GM15510 (cell line): Measurements from ENCODE around the gene SIK2.

Experiments
- POLR2A ChIP-seq: IDR thresholded peaks from 3 replicates; pipeline ENCODE4 v1.6.1; 2011; ENCODE audit warnings: borderline replicate concordance; ENCODE audit not compliant: insufficient read length; ENCODE audit errors: extremely low read depth

Gene SIK2

DNA sequence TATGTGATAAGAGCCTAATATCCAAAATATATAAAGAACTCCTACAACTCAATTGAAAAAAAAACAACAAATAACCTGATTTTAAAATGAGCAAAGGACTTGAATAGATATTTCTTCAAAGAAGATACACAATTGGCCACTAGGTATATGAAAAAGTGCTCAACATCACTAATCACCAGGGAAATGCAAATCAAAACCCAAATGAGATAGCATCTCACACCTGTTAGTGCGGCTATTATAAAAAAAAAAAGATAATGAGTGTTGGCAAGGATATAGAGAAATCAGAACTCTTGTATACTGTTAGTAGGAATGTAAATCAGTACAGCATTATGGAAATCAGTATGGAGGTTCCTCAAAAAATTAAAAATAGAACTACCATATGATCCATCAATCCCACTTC lies 5.9 kb upstream of the SIK2 start:
- TF ChIP-seq POLR2A = no peak

- no peak for TF ChIP-seq POLR2A
Observed at GRCh38 chr11:111598148-111598547, 4.1 kb upstream of the SIK2 start.

DNA sequence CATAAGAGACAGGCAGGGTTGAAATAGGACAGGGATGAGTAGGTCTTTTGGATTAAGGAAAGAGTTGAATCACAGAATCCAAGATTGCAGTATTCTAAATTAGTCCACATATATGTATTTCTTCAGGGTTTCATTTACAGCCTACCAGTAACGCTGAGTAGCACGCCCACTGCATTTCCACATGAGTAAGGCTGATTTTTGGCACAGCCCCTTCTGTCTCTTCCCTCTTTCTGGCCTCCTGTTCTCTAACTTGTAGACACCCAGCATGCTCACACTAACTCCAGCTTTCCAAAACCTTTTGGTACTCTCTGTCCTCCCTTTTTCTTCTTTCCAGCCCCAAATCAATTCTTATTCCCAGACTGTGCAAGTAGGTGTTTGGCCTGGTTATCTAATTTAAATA lies 3.7 kb upstream of the SIK2 start:
- no peak for TF ChIP-seq POLR2A

- no peak for TF ChIP-seq POLR2A
Observed at GRCh38 chr11:111601636-111601978, 642 bp upstream of the SIK2 start.

DNA sequence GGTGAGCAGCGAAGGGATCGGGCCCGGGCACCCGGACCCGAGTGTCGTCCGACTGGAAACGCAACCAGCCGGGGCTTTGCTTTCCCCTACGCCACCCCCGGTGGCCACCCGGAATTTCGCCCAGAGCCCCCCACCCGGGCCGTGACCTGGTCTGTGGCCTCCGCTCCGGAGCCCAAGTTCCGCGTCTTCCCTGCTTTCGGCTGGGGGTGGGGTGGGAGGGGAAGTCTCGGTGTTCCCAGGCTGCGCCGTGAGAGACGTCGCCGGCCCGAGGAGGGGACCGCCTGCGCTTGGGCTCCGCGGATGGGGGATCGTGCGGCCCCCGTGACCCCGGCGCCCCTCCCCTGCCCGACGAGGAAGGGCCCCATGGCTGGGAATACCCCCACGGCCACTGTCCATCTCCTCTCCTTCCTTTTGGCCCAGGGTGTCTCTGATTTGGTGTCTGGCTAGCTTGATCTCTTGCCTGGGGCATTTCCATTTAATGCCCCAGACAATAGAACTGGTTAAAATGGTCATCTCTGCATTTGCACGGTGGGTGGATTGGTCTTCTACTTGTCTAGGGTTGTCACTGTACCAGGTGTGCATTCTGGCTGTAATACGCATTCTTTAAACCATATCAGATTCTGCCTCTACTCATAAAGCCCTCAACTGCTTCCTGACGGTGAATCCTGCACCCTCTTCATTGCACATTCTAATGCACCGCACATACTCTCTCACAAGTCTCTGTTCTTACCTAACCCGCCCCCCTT lies 789 bp downstream of the SIK2 start:
- no peak for TF ChIP-seq POLR2A

DNA sequence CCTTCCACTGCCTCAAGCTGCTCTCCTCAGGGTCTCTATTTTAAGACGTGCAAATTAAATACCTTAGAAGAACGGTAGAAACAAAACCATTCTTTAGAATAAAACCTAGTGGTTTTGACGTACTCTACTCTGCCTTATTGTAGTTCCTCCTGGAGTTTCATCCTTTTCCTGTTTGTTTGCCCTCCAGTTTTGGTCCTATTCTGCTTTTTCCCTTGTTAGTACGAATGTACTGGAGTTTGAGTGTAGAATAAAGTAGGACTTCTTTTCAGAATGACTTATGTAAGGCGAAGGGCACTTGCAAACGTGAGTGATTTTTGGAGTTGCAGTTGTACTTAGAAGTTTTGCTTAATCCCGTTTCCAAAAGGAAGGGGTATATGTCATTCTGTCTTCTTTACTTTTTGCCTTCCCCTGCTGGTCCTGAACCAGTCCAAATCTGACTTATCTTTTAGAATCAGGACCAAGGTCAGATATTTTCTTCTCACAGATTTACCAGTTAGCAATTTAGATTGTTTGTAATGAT lies 1.4 kb downstream of the SIK2 start:
- no peak for TF ChIP-seq POLR2A

- no peak for TF ChIP-seq POLR2A
Observed at GRCh38 chr11:111604392-111605009, 2.3 kb downstream of the SIK2 start.

- TF ChIP-seq POLR2A = no peak
Observed at GRCh38 chr11:111605681-111606080, 3.4 kb downstream of the SIK2 start.

DNA sequence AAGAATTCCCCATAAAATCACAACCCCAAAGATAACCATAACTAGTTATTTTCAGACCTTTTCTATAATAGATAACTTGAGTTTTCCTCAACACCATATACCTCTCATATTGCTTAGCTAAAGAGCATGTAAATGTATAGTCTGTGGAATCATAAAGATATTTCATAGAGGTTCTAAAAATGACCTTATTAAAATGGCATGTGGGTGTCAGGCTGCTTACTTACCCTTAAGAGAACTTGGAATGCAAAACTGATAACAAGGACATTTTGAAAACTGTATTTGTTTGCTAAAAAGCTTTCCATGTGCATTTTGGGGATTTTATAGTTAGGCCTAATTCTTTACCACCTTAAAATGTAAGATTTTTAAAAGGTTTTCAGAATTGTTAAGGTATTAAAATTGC lies 4.7 kb downstream of the SIK2 start:
- TF ChIP-seq POLR2A = no peak

DNA sequence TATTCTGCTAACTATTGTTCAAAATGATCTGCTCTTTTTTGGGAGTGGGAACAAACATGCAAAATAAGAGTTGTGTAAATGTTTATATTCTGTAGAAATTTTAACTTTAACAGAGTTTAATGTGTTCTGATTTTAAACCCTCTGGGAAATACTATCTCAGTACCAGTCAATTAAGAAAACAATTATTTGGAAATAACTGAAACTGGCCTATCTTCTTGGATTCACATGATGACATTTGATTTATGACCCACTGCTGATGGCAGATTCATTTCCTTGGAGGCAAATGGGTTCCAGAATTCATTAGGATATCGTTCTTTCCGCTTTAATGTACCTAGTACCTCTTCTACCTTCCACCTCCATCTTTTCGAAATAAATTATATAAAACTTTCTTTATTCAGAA lies 5.5 kb downstream of the SIK2 start:
- no peak for TF ChIP-seq POLR2A

- TF ChIP-seq POLR2A = no peak
Observed at GRCh38 chr11:111612224-111612623, 10.0 kb downstream of the SIK2 start.

DNA sequence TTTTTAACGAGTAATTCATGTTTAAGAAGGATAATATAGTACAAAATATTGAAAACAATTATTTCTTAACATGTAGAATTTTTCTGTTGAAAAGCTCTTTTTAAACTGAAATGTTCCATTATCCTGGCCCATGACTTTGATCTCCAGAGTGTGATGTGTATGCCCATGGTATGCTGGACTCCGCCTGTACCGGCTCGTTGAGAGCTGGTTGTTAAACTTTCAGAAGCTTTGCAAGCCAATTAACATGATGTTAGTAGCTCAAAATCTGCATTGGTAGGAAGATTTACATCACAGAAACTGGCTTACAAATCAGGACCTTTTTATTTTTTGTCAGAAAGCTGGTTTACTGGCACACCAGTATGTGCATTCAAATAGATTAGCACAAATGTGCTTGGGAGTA lies 15.0 kb downstream of the SIK2 start:
- no peak for TF ChIP-seq POLR2A

GRCh38 chr11:111620518-111620917 lies 18.3 kb downstream of the SIK2 start:
- no peak for TF ChIP-seq POLR2A

DNA sequence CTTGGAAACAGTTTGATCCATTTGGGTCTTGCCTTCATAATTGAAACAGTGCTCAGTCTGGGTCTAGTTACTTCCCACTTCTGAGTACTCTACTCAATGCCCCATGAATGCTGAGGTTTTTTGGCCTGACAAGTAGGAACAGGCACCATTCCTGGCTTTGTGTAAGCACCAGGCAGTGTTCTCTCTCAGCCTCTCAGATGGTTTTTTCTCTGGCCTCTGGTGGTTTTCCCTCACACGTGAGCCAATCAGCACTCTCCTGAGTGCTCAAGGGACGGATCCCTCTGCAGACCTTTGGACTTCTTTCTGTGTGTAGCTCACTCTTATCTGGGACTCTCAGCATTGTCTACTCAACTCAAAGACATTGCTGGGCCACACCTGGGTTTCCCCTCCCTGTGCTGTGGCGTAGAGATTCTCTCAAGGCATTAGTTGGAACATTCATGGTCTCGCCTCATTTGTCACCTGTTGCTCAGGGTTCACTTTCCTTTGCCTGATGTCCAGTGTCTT lies 21.3 kb downstream of the SIK2 start:
- no peak for TF ChIP-seq POLR2A

DNA sequence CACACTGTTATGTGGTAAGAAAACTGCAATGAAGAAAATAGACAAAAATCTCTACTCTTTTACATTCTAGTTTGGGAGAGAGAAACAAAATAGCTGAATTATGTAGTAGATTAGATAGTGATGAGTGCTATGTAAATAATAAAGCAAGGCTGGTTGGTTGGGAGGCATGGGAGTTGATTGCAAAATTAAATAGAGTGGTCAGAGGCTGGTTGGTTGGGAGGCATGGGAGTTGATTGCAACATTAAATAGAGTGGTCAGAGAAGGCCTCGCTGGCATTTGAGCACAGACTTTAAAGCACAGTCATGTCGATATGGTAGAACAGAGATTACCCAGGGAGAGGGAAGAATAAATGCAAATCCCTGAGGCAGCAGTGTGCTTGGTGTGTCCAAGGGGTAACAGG lies 22.4 kb downstream of the SIK2 start:
- TF ChIP-seq POLR2A = no peak

- no peak for TF ChIP-seq POLR2A
Observed at GRCh38 chr11:111627591-111627990, 25.3 kb downstream of the SIK2 start.
